ENCODE data around the gene PNPT1. TPM values are rescaled to one million over a fixed set of nuclear protein-coding genes. Genes with fewer than 3 reads are reported as not detected.
A peak's percentile ranks its signal among the peaks of the same experiment; 100 is the strongest.
"Not testable (repeated sequence)": the region's sequence is repeated elsewhere in the genome, so short reads cannot be mapped to it uniquely, and the experiment has no call there.

Gene PNPT1
- total RNA-seq, 1 donor from 2014 or later: 27.4 TPM

DNA sequence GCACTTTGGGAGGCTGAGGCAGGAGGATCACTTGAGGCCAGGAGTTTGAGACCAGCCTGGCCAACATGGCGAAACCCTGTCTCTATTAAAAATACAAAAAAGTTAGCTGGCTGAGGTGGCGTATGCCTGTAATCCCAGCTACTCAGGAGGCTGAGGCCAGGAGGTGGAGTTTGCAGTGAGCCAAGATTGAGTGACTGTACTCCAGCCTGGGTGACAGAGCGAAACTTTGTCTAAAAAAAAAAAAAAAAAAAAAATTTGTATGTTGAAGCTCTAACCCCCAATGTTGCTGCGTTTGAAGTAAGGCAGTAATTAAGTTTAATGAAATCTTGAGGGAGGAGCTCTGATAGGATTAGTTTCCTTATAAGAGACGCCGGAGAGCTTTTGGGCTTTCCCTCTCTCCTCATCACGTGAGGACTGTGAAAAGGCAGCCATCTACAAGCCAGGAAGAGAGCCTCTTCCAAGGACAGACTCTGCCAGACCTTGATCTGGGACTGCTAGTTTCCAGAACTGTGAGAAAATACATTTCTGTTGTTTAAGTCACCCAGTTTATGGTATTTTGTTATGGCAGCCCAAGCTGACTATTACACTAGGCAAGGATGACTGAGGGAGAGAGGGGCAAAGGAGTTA is 11.5 kb upstream of the PNPT1 start:
- TF ChIP-seq, protein P1, sequence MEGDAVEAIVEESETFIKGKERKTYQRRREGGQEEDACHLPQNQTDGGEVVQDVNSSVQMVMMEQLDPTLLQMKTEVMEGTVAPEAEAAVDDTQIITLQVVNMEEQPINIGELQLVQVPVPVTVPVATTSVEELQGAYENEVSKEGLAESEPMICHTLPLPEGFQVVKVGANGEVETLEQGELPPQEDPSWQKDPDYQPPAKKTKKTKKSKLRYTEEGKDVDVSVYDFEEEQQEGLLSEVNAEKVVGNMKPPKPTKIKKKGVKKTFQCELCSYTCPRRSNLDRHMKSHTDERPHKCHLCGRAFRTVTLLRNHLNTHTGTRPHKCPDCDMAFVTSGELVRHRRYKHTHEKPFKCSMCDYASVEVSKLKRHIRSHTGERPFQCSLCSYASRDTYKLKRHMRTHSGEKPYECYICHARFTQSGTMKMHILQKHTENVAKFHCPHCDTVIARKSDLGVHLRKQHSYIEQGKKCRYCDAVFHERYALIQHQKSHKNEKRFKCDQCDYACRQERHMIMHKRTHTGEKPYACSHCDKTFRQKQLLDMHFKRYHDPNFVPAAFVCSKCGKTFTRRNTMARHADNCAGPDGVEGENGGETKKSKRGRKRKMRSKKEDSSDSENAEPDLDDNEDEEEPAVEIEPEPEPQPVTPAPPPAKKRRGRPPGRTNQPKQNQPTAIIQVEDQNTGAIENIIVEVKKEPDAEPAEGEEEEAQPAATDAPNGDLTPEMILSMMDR (IDR thresholded peaks at IDR 0.05; ENCODE audit: borderline replicate concordance): no peak
- intact Hi-C loops (cut with micrococcal nuclease): no loop called here

DNA sequence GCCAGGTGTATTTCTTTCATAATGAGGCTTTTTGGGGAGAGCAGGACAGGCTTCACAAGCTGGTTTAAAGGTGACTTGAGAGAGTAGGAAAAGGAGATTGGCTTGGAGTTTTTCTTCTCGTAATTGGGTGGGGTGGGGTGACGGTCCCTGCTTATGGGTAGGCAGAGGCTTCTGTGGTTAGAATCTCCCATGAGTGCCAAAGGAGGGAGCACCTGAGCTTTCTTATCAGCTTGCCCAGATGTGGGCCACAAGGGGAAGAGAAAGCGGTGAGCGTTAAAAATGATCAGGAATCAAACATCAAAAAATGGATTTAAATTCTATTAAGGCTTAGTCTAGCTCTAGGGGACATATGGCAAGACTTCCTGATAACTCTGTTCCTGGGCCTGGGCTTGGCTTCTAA is 9.7 kb upstream of the PNPT1 start:
- no peak overlapping the region for H3K27ac ChIP-seq (replicated peaks)
- TF ChIP-seq, protein P1 (IDR thresholded peaks at IDR 0.05; ENCODE audit: borderline replicate concordance): no peak
- intact Hi-C loops (cut with micrococcal nuclease): no loop called here
- no peaks in the 10 kb centered on the region for H3K9me3 ChIP-seq (replicated peaks)
- no peak overlapping the region for H3K4me3 ChIP-seq
- no peaks in the 10 kb centered on the region for H3K36me3 ChIP-seq
- DNase-seq: no peak
- no peaks in the 10 kb centered on the region for H3K4me1 ChIP-seq
- H3K27me3 ChIP-seq (ENCODE audit: low read depth): peaks cover 60% of the 10 kb centered on the region

More for the DNA sequence above, 11.5 kb upstream of the PNPT1 start:
- no peaks in the 10 kb centered on the region for H3K36me3 ChIP-seq
- H3K4me1 ChIP-seq: no peaks in the 10 kb centered on the region
- peaks cover 43% of the 10 kb centered on the region for H3K27me3 ChIP-seq (ENCODE audit: low read depth)
- H3K4me3 ChIP-seq: no peak overlapping the region
- H3K9me3 ChIP-seq (replicated peaks): no peaks in the 10 kb centered on the region
- DNase-seq: no peak
- no peak overlapping the region for H3K27ac ChIP-seq (replicated peaks)

DNA sequence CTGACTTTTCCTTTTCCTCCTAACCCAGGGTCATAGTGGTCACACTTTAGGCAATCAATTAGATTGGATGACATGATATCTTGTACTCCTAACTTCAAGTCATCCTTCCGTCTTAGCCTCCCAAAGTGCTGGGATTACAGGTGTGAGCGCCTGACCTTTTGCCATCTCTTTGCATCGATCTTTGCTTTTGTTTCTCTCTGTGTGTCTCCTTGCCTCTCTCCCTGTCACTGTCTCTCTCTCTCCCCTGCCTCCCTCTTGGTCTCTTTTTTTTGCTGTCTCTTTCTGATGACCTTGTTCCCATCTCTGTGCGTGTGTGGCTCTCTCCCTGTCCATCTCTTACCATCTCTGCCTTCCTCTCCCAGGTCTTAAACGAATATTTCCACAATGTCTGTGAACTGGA is 904 bp downstream of the PNPT1 start:
- H3K27me3 ChIP-seq (ENCODE audit: low read depth); H3K9me3 ChIP-seq (replicated peaks); DNase-seq; intact Hi-C loops (cut with micrococcal nuclease); H3K36me3 ChIP-seq; H3K27ac ChIP-seq (replicated peaks): not testable (repeated sequence)
- peaks cover 17% of the 10 kb centered on the region for H3K4me1 ChIP-seq
- peak overlapping the region; percentile 77 for H3K4me3 ChIP-seq

DNA sequence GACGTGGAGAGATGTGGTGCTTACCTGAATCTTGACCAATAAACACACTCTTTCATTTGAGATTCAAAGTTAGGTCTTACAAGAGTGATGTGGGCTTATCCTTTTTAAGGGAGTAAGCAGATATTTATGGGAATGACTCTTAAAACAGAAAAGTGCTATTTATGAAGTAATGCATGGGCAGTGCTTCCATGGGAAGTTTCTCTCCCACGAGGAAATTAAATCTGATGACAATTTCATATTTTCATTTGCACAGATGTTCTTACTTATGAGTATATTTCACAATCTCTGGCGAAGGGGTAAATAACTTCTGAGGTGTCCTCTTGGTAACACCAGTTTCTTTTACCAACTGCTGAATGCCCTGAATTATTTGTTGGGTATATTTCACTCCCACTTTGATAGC is 21.0 kb downstream of the PNPT1 start:
- peaks cover 71% of the 10 kb centered on the region for H3K36me3 ChIP-seq
- intact Hi-C loops (cut with micrococcal nuclease): no loop called here

GRCh38 chr2:55668956-55669355 is 24.7 kb downstream of the PNPT1 start:
- intact Hi-C loops (cut with micrococcal nuclease): no loop called here
- Histone ChIP-seq H3K27me3 (ENCODE audit: low read depth) (no peaks in the 10 kb centered on the region), H3K4me1 (no peaks in the 10 kb centered on the region), H3K36me3 (peaks cover 92% of the 10 kb centered on the region), H3K9me3 (replicated peaks) (no peaks in the 10 kb centered on the region), H3K4me3 (no peak overlapping the region), H3K27ac (replicated peaks) (no peak overlapping the region)
- DNase-seq: no peak
- TF ChIP-seq, protein P1 (IDR thresholded peaks at IDR 0.05; ENCODE audit: borderline replicate concordance): no peak

More for the DNA sequence above, 21.0 kb downstream of the PNPT1 start:
- no peak overlapping the region for H3K27ac ChIP-seq (replicated peaks)
- H3K4me3 ChIP-seq: no peak overlapping the region
- H3K9me3 ChIP-seq (replicated peaks): no peaks in the 10 kb centered on the region
- no peak for DNase-seq
- H3K4me1 ChIP-seq: no peaks in the 10 kb centered on the region
- TF ChIP-seq, protein P1 (IDR thresholded peaks at IDR 0.05; ENCODE audit: borderline replicate concordance): no peak
- no peaks in the 10 kb centered on the region for H3K27me3 ChIP-seq (ENCODE audit: low read depth)

DNA sequence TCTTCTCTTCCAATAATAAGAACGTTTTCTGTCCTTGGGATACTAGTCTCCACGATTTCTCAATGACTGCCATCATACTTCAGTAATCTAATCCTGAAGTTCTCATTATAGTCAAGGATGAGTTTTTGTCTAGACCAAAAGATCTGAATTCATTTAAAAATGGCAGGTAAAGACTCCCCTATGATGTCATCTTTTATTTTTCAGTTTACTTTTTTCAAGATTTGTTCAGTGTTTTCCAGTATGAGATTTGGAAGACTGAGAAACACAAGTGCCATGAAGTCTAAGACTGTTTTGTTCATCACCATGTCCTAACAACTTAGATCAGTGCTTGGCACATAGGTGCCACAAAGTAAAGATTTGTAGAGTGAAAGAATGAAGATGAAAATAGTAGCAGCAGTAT is 40.4 kb downstream of the PNPT1 start:
- Histone ChIP-seq H3K4me1 (no peaks in the 10 kb centered on the region), H3K27ac (replicated peaks) (no peak overlapping the region), H3K27me3 (ENCODE audit: low read depth) (no peaks in the 10 kb centered on the region), H3K36me3 (peaks cover 58% of the 10 kb centered on the region), H3K4me3 (no peak overlapping the region), H3K9me3 (replicated peaks) (no peaks in the 10 kb centered on the region)
- intact Hi-C loops (cut with micrococcal nuclease): no loop called here
- DNase-seq: no peak
- TF ChIP-seq, protein P1 (IDR thresholded peaks at IDR 0.05; ENCODE audit: borderline replicate concordance): no peak

All from left ventricle myocardium inferior (tissue), 1 donor.